ENCODE results near the gene PTGIR.

GRCh38 chr19:46670813-46671212, 45.9 kb upstream of the PTGIR start:
- no peak for TF ChIP-seq EZH2phosphoT487 (IDR thresholded peaks at IDR 0.05; ENCODE audit: low read depth)
- TF ChIP-seq, protein P1, sequence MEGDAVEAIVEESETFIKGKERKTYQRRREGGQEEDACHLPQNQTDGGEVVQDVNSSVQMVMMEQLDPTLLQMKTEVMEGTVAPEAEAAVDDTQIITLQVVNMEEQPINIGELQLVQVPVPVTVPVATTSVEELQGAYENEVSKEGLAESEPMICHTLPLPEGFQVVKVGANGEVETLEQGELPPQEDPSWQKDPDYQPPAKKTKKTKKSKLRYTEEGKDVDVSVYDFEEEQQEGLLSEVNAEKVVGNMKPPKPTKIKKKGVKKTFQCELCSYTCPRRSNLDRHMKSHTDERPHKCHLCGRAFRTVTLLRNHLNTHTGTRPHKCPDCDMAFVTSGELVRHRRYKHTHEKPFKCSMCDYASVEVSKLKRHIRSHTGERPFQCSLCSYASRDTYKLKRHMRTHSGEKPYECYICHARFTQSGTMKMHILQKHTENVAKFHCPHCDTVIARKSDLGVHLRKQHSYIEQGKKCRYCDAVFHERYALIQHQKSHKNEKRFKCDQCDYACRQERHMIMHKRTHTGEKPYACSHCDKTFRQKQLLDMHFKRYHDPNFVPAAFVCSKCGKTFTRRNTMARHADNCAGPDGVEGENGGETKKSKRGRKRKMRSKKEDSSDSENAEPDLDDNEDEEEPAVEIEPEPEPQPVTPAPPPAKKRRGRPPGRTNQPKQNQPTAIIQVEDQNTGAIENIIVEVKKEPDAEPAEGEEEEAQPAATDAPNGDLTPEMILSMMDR (IDR thresholded peaks at IDR 0.05; ENCODE audit: low read depth, low read length) = no peak

Data from OCI-LY3 (cell line).